ENCODE results near the gene KRTAP4-2.

DNA sequence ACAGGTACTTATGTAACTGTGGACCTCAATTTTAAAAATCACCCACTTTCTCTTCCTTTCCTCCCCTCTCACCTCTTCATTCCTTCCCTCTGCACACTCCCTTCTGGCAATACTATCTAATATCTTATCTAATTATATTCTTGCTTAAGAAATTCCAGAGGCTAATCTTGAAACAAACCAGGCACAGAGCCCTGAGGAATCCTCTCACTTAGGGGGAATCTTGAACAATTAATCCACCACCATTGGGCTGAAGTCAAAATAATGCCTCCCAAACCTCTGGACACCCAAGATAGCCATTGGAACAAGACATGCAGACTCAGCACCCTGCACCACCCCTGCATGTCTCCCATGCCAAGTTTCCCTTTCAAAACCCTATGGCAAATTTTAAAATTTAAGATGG is 36.7 kb downstream of the KRTAP4-2 start:
- TF ChIP-seq CTCF (conservative IDR thresholded peaks at IDR 0.05; ENCODE audit: low read length) (no peak), EZH2phosphoT487 (IDR thresholded peaks at IDR 0.05; ENCODE audit: borderline replicate concordance, low read depth, low read length) (no peak)

All from OCI-LY7 (cell line).